NCI-H774 (cell line): Measurements from ENCODE around the gene PSENEN.
"Not testable (repeated sequence)": the region's sequence is repeated elsewhere in the genome, so short reads cannot be mapped to it uniquely, and the experiment has no call there.

Source experiments
- DNase-seq: peaks from one replicate; lab custom pipeline; 2025; lab: John Stamatoyannopoulos, UW

PSENEN gene

GRCh38 chr19:35751839-35752745 lies 6.6 kb downstream of the PSENEN start:
- no peak for DNase-seq

- DNase-seq, result no peak
Observed at GRCh38 chr19:35752746-35753350, 7.4 kb downstream of the PSENEN start.

- DNase-seq, result no peak
Observed at GRCh38 chr19:35753634-35754369, 8.4 kb downstream of the PSENEN start.

- no peak for DNase-seq
Observed at GRCh38 chr19:35754370-35755130, 9.1 kb downstream of the PSENEN start.

GRCh38 chr19:35755131-35755549 lies 9.7 kb downstream of the PSENEN start:
- DNase-seq, result no peak

- no peak for DNase-seq
Observed at GRCh38 chr19:35755550-35756376, 10.3 kb downstream of the PSENEN start.

GRCh38 chr19:35756377-35757230 lies 11.2 kb downstream of the PSENEN start, which contains the start of gene HSPB6:
TSS of gene HSPB6 (minus strand) at chr19:35757029. CDS start at chr19:35757008, 21 bp downstream.
- DNase-seq, result no peak

- DNase-seq, result peak; percentile 63
Observed at GRCh38 chr19:35757231-35757748, 11.8 kb downstream of the PSENEN start.

GRCh38 chr19:35757749-35758608 lies 12.5 kb downstream of the PSENEN start, which contains the start of gene PROSER3:
TSS of gene PROSER3 (plus strand) at chr19:35758176. CDS start at chr19:35758216, 40 bp downstream.
- peak; percentile 98 for DNase-seq

- DNase-seq, result no peak
Observed at GRCh38 chr19:35759697-35760096, 14.2 kb downstream of the PSENEN start.

GRCh38 chr19:35760711-35761349 lies 15.4 kb downstream of the PSENEN start:
- no peak for DNase-seq

- no peak for DNase-seq
Observed at GRCh38 chr19:35764432-35765315, 19.2 kb downstream of the PSENEN start.

- DNase-seq, result no peak
Observed at GRCh38 chr19:35766571-35767104, 21.2 kb downstream of the PSENEN start.

GRCh38 chr19:35767288-35768081 lies 22.0 kb downstream of the PSENEN start:
- no peak for DNase-seq

- no peak for DNase-seq
Observed at GRCh38 chr19:35768082-35768421, 22.6 kb downstream of the PSENEN start.

- not testable (repeated sequence) for DNase-seq
Observed at GRCh38 chr19:35772362-35772761, 26.9 kb downstream of the PSENEN start.
